ENCODE data around the gene DPT.

The DPT gene

DNA sequence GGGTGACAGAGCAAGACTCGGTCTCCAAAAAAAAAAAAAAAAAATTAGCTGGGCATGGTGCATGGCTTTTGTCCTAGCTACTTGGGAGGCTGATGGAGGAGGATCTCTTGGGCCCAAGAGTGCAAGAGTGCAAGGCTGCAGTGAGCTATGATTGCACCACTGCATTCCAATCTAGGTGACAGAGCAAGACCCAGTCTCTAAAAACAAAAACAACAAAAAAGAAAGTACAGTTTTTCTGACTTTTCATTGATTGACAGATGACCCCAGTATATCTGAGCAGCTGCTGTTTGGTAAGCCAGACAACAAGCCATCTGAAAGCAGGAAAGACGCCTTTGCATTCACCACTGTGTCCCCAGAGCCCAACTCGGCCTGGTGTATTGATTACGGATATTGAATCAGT lies 10.9 kb upstream of the DPT start:
- TF ChIP-seq, protein P1, sequence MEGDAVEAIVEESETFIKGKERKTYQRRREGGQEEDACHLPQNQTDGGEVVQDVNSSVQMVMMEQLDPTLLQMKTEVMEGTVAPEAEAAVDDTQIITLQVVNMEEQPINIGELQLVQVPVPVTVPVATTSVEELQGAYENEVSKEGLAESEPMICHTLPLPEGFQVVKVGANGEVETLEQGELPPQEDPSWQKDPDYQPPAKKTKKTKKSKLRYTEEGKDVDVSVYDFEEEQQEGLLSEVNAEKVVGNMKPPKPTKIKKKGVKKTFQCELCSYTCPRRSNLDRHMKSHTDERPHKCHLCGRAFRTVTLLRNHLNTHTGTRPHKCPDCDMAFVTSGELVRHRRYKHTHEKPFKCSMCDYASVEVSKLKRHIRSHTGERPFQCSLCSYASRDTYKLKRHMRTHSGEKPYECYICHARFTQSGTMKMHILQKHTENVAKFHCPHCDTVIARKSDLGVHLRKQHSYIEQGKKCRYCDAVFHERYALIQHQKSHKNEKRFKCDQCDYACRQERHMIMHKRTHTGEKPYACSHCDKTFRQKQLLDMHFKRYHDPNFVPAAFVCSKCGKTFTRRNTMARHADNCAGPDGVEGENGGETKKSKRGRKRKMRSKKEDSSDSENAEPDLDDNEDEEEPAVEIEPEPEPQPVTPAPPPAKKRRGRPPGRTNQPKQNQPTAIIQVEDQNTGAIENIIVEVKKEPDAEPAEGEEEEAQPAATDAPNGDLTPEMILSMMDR (IDR thresholded peaks at IDR 0.05; ENCODE audit: low read length, missing control alignments), result no peak
- H3K4me3 ChIP-seq (replicated peaks; ENCODE audit: low read depth, low read length), result no peak overlapping the region
- no peak for DNase-seq (ENCODE audit: low read depth)

DNA sequence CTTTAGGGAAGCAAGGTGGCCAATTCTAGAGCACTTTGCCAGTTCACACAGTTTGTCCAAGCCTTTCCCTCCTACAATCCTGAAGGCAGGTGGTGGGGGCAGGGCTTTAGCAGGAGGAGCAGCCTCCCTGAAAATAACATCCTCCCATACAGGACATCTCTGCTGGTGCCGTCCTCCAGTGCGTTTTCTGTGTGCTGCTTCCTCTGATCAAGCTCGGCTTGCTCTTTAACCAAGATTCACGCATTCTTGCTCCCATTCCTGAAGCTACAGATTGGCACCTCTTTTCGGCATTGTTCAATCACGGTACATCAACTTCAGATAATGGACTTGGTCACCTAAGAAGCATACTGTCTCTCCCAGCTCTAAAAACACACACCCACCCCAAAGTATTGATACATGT lies 7.5 kb upstream of the DPT start:
- no peak for DNase-seq (ENCODE audit: low read depth)
- no peak overlapping the region for H3K4me3 ChIP-seq (replicated peaks; ENCODE audit: low read depth, low read length)
- TF ChIP-seq, protein P1 (IDR thresholded peaks at IDR 0.05; ENCODE audit: low read length, missing control alignments), result no peak

- no peak overlapping the region for H3K4me3 ChIP-seq (replicated peaks; ENCODE audit: low read depth, low read length)
- DNase-seq (ENCODE audit: low read depth), result no peak
- TF ChIP-seq, protein P1 (IDR thresholded peaks at IDR 0.05; ENCODE audit: low read length, missing control alignments), result no peak
These were observed 7.0 kb upstream of the DPT start for GRCh38 chr1:168735974-168736373.

DNA sequence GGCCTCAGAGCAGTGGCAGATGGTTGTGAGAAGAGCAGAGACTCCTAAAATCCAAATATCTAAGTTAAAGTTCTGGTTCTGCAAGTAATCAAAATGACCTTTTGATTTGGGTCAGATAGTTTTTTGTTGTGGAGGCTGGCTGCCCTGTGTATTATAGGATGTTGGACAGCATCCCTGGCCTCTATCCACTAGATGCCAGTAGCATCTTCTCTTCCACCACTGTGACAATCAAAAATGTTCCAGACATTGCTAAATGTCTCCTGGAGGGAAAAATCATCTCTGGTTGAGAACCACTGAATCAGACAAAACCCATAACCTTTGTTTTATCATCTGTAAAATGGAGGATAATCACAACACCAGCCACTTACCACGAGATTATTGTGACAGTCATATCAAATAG lies 5.9 kb upstream of the DPT start:
- H3K4me3 ChIP-seq (replicated peaks; ENCODE audit: low read depth, low read length), result no peak overlapping the region
- TF ChIP-seq, protein P1 (IDR thresholded peaks at IDR 0.05; ENCODE audit: low read length, missing control alignments), result peak; percentile 15
- no peak for DNase-seq (ENCODE audit: low read depth)

- TF ChIP-seq, protein P1 (IDR thresholded peaks at IDR 0.05; ENCODE audit: low read length, missing control alignments), result no peak
- no peak overlapping the region for H3K4me3 ChIP-seq (replicated peaks; ENCODE audit: low read depth, low read length)
- DNase-seq (ENCODE audit: low read depth), result no peak
These were observed 5.3 kb upstream of the DPT start for GRCh38 chr1:168734271-168734670.

DNA sequence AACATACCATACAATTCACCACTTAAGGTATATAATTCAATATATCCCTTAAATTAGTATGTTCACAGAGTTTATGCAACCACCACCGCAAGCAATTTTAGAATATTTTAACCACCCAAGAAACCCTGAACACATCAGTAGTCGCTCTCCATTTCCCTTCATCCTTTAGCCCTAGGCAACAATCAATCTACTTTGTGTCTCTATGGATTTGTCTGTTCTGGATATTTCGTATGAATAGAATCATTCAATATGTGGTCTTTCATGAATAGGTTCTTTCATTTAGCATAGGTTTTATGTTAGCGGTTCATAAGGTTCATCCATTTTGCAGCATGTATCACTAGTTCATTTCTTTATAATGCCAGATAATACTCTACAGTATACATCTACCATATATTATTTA lies 4.2 kb upstream of the DPT start:
- no peak overlapping the region for H3K4me3 ChIP-seq (replicated peaks; ENCODE audit: low read depth, low read length)
- TF ChIP-seq, protein P1 (IDR thresholded peaks at IDR 0.05; ENCODE audit: low read length, missing control alignments), result no peak
- DNase-seq (ENCODE audit: low read depth), result no peak

- H3K4me3 ChIP-seq (replicated peaks; ENCODE audit: low read depth, low read length), result no peak overlapping the region
- TF ChIP-seq, protein P1 (IDR thresholded peaks at IDR 0.05; ENCODE audit: low read length, missing control alignments), result no peak
- no peak for DNase-seq (ENCODE audit: low read depth)
These were observed 3.7 kb upstream of the DPT start for GRCh38 chr1:168732736-168733135.
